ENCODE results near the gene ITGB1BP2. TPM values are rescaled to one million over a fixed set of nuclear protein-coding genes. Genes with fewer than 3 reads are reported as not detected.

ITGB1BP2 gene
- polyA plus RNA-seq, 1 of the 3 experiments (the other 2 are of a cell fraction) = 1.7 TPM

DNA sequence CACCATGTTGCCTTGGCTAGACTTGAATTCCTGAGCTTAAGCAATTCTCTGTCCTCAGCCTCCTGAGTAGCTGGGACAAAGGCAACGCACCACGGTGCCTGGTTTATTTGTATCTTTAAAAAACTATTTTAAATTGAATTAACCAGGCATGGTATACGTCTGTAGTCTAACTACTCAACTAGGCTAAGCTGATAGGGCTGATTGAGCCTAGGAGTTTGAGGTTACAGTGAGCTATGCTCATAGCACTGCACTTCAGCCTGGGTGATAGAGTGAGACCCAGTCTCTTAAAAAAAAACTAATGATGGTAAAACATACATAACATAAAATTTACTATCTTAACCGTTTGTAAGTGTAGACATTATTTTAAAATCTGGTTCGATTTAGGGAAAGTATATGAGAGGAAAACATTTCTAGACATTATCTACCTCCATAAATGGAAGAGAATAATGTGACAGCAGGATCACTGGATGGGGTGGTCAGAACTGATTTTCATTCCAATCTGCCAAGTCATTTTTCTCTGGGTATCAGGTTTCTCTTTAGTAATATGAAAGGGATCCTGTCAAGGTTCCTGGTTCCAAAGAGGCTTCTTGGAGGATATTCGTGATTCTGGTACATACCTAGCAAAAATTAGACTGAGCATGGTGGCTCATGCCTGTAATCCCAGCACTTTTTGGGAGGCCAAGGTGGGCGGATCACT lies 8.7 kb upstream of the ITGB1BP2 start:
- 32% methylated on average over 7 of the region's 7 CpGs for WGBS (ENCODE audit: low lambda C conversion rate)
- CTCF ChIA-PET = no interaction called here
- Histone ChIP-seq H3K4me3 (ENCODE audit: low read depth in 2 of 2, low read length in 1 of 2) (peak overlapping the region in 1 of 2 experiments; percentile 31; a peak in 1 of 4 replicates), H3K27me3 (ENCODE audit: insufficient read depth) (no peaks in the 10 kb centered on the region), H3K9me2 (no peaks in the 10 kb centered on the region), H2AFZ (ENCODE audit: low read depth) (no peak overlapping the region), H3K36me3 (replicated peaks in 1 of 2; ENCODE audit: control insufficient read depth in 1 of 2, insufficient read depth in 2 of 2, low read length in 1 of 2) (peaks cover 44 to 90% of the 10 kb centered on the region in 2 experiments), H3K4me2 (peak overlapping the region; percentile 42), H3K79me2 (ENCODE audit: insufficient read depth) (peaks cover 70% of the 10 kb centered on the region), H3F3A (replicated peaks; ENCODE audit: insufficient read depth) (peaks cover 70% of the 10 kb centered on the region), H3K9ac (no peak overlapping the region), H3K27ac (ENCODE audit: low read depth in 2 of 2, low read length in 1 of 2) (peak overlapping the region; percentile 24 to 73; a peak in 3 of 4 replicates), H4K20me1 (ENCODE audit: insufficient read depth) (peaks cover 63% of the 10 kb centered on the region), H3K4me1 (ENCODE audit: control insufficient read depth in 1 of 2, insufficient read depth in 2 of 2, low read depth in 1 of 2, low read length in 1 of 2) (peaks cover 0 to 17% of the 10 kb centered on the region in 2 experiments; a peak in 2 of 4 replicates), H3K9me3 (no peaks in the 10 kb centered on the region)
- POLR2A ChIA-PET = interaction anchor here (0.7 kb wide), 1 partner anchor 9 kb away, joined by 3 read pairs; the partner anchor contains the start of gene NONO
- DNase-seq = no peak
- TF ChIP-seq SMC3 (IDR thresholded peaks at IDR 0.05; ENCODE audit: low read depth, low read length) (no peak), FOSL2 (IDR thresholded peaks at IDR 0.05; ENCODE audit: borderline replicate concordance, low read depth) (peak; percentile 52; the same call in 1 of the 2 replicates), RCOR1 (IDR thresholded peaks at IDR 0.05; ENCODE audit: low read length) (no peak), RXRA (IDR thresholded peaks at IDR 0.05; ENCODE audit: borderline replicate concordance, low read depth) (no peak), PBX3 (IDR thresholded peaks at IDR 0.05) (peak; percentile 68), JUND (IDR thresholded peaks at IDR 0.05) (peak; percentile 70), IRF3 (IDR thresholded peaks at IDR 0.05; ENCODE audit: low read depth, low read length) (no peak), TCF12 (IDR thresholded peaks at IDR 0.05) (peak; percentile 25; the same call in 1 of the 2 replicates)

DNA sequence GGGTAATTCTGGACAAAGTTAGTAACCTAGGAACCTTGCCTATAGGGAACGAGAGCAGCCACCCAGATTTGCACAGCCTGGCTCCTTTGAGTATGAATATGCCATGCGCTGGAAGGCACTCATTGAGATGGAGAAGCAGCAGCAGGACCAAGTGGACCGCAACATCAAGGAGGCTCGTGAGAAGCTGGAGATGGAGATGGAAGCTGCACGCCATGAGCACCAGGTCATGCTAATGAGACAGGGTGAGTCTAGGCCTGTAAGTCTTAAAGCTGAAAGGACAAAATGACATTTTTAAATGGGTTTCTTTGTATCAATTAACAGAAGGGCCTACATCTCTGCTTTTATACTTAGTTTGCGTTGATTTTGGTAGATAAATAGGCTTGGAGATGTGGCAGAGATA lies 4.7 kb upstream of the ITGB1BP2 start:
- Histone ChIP-seq H3K9me2 (no peaks in the 10 kb centered on the region), H3K4me3 (ENCODE audit: low read depth in 2 of 2, low read length in 1 of 2) (no peak overlapping the region), H3K27me3 (ENCODE audit: insufficient read depth) (no peaks in the 10 kb centered on the region), H3K4me1 (ENCODE audit: control insufficient read depth in 1 of 2, insufficient read depth in 2 of 2, low read depth in 1 of 2, low read length in 1 of 2) (peaks cover 0 to 13% of the 10 kb centered on the region in 2 experiments; a peak in 1 of 4 replicates), H3F3A (replicated peaks; ENCODE audit: insufficient read depth) (peaks cover 72% of the 10 kb centered on the region), H3K9ac (no peak overlapping the region), H3K36me3 (replicated peaks in 1 of 2; ENCODE audit: control insufficient read depth in 1 of 2, insufficient read depth in 2 of 2, low read length in 1 of 2) (peaks cover 58 to 88% of the 10 kb centered on the region in 2 experiments), H2AFZ (ENCODE audit: low read depth) (no peak overlapping the region), H3K79me2 (ENCODE audit: insufficient read depth) (peaks cover 30% of the 10 kb centered on the region), H3K4me2 (no peak overlapping the region), H3K9me3 (no peaks in the 10 kb centered on the region), H3K27ac (ENCODE audit: low read depth in 2 of 2, low read length in 1 of 2) (no peak overlapping the region), H4K20me1 (ENCODE audit: insufficient read depth) (peaks cover 35% of the 10 kb centered on the region)
- CTCF ChIA-PET = interaction anchor here (0.8 to 1.6 kb wide), 2 partner anchors 13 to 43 kb away, joined by 3 to 5 read pairs; partner anchors contain the start of genes NONO and ZMYM3
- TF ChIP-seq MEF2A (IDR thresholded peaks at IDR 0.05; ENCODE audit: borderline replicate concordance, low read depth) = no peak
- POLR2A ChIA-PET = no interaction called here
- WGBS (ENCODE audit: low lambda C conversion rate) = 97% methylated on average over 6 of the region's 6 CpGs
- DNase-seq = no peak
